K562 (cell line): ENCODE measurements around the gene RAB24. TPM values are rescaled to one million over a fixed set of nuclear protein-coding genes. Genes with fewer than 3 reads are reported as not detected.

Experiments
- CBX3 ChIP-seq, 2 experiments: IDR thresholded peaks; 1 replicate in 1 of 2; 2 replicates in 1 of 2; pipeline ENCODE4 v1.6.1; 2012; ENCODE audit warnings: inconsistent platforms in 2 of 2, low read length in 2 of 2, borderline replicate concordance in 1 of 2, control low read depth in 1 of 2
- CSDE1 ChIP-seq, 2 experiments: fragments of 450-650 bp; IDR thresholded peaks; 2 replicates each; pipeline ENCODE4 v1.6.1; 2016; ENCODE audit warnings: mild to moderate bottlenecking in 1 of 2
- DEAF1 ChIP-seq: fragments of 450-650 bp; formaldehyde crosslinking; IDR thresholded peaks from 2 replicates; pipeline ENCODE4 v1.4.0; 2020; ENCODE audit warnings: mild to moderate bottlenecking, moderate library complexity
- E2F3 ChIP-seq: fragments of 250-450 bp; sonication (Bioruptor Pico); IDR thresholded peaks from 2 replicates; pipeline ENCODE4 v1.4.0; 2020; ENCODE audit warnings: mild to moderate bottlenecking
- ELK3 ChIP-seq: fragments of 450-650 bp; formaldehyde crosslinking; IDR thresholded peaks from 2 replicates; pipeline ENCODE4 v1.4.0; 2020; ENCODE audit warnings: mild to moderate bottlenecking
- GTF2F1 ChIP-seq: IDR thresholded peaks from 2 replicates; pipeline ENCODE4 v1.6.1; 2011; ENCODE audit warnings: low read depth, low read length, improper control_type of control experiment
- HOXB6 ChIP-seq: fragments of 250-450 bp; sonication (Bioruptor Pico); IDR thresholded peaks from 2 replicates; pipeline ENCODE4 v1.5.1; 2022; ENCODE audit warnings: mild to moderate bottlenecking, borderline replicate concordance
- MAFF ChIP-seq: IDR thresholded peaks from 2 replicates; pipeline ENCODE4 v1.6.1; 2012; ENCODE audit warnings: low read length, improper control_type of control experiment
- MAFK ChIP-seq: IDR thresholded peaks from 2 replicates; pipeline ENCODE4 v1.6.1; 2011; ENCODE audit warnings: low read length, improper control_type of control experiment
- MED1 ChIP-seq: sonication (generic); formaldehyde crosslinking; IDR thresholded peaks from 2 replicates; pipeline ENCODE4 v1.8.1; 2023; ENCODE audit warnings: missing genetic modification reagents, borderline replicate concordance
- NCOA4 ChIP-seq: fragments of 450-650 bp; IDR thresholded peaks from 2 replicates; pipeline ENCODE4 v1.6.1; 2018; ENCODE audit warnings: mild to moderate bottlenecking; ENCODE audit not compliant: partially characterized antibody
- NUFIP1 ChIP-seq: fragments of 450-650 bp; IDR thresholded peaks from 2 replicates; pipeline ENCODE4 v1.6.1; 2018; ENCODE audit not compliant: partially characterized antibody
- PRDM10 ChIP-seq: fragments of 450-650 bp; IDR thresholded peaks from 2 replicates; pipeline ENCODE4 v1.6.1; 2018; ENCODE audit not compliant: partially characterized antibody
- RFX7 ChIP-seq: fragments of 250-450 bp; sonication (Bioruptor Pico); IDR thresholded peaks from 2 replicates; pipeline ENCODE4 v1.5.1; 2021; ENCODE audit warnings: mild to moderate bottlenecking
- SOX6 ChIP-seq: fragments of 450-650 bp; IDR thresholded peaks from 2 replicates; pipeline ENCODE4 v1.6.1; 2014; ENCODE audit warnings: mild to moderate bottlenecking
- YY1 ChIP-seq, 3 experiments: IDR thresholded peaks; 2 replicates each; pipeline ENCODE4 v1.6.1; 2011; ENCODE audit warnings: low read length in 2 of 3, mild to moderate bottlenecking in 2 of 3, moderate library complexity in 2 of 3, borderline replicate concordance in 1 of 3, control low read depth in 1 of 3, low read depth in 1 of 3; ENCODE audit not compliant: insufficient read depth in 3 of 3, insufficient replicate concordance in 2 of 3, control insufficient read depth in 1 of 3, insufficient read length in 1 of 3; ENCODE audit errors: extremely low read depth in 1 of 3
- ZNF212 ChIP-seq: fragments of 450-650 bp; formaldehyde crosslinking; IDR thresholded peaks from 2 replicates; pipeline ENCODE4 v1.4.0; 2020; ENCODE audit warnings: mild to moderate bottlenecking
- ZNF277 ChIP-seq: fragments of 250-450 bp; sonication (Bioruptor Pico); IDR thresholded peaks from 2 replicates; pipeline ENCODE4 v1.8.0; 2022; ENCODE audit warnings: inconsistent platforms, mild to moderate bottlenecking, moderate library complexity, borderline replicate concordance
- ZNF586 ChIP-seq: fragments of 450-650 bp; formaldehyde crosslinking; conservative IDR thresholded peaks from 2 replicates; pipeline ENCODE4 v1.4.0; 2020; ENCODE audit warnings: mild to moderate bottlenecking, moderate library complexity
- polyA plus RNA-seq, 8 experiments: library from polyadenylated mRNA; depleted of rRNA in 4 of 8; stranded (reverse) in 5 of 8; unstranded in 3 of 8; fragments of >200 nt; fragmentation: Nextera tagmentation in 2 of 8; fragmentation: Illumina TruSeq in 1 of 8; extraction: Ambion mirVana in 2 of 8; extraction: Trizol in 1 of 8; gene quantifications; 2 replicates each; pipeline versions ENCODE4 v1.2.1 to v1.2.3, GENCODE V29; 2011 to 2014; ENCODE audit warnings: inconsistent platforms in 1 of 8, missing spikeins in 1 of 8
- total RNA-seq, 7 experiments: library from RNA; depleted of rRNA in 6 of 7; stranded (reverse); fragments of >200 nt in 6 of 7; fragmentation: Illumina TruSeq in 2 of 7; extraction: Trizol in 2 of 7; gene quantifications; 2 replicates each; pipeline versions ENCODE4 v1.2.1 to v1.2.3, GENCODE V29; 2011 to 2021; ENCODE audit warnings: low replicate concordance in 1 of 7

Gene RAB24
- total and polyA plus RNA-seq, 9 of the 15 experiments (the other 6 are each of a cell fraction or from before 2014, with no cell fraction given): 13.9 to 107 (median 34.8) TPM

- TF ChIP-seq PRDM10 (no peak), CSDE1 (IDR thresholded peaks at IDR 0.05) (no peak), NCOA4 (no peak), ZNF212 (CRISPR knock-in tag) (no peak), RFX7 (CRISPR knock-in tag) (no peak), CBX3 (IDR thresholded peaks at IDR 0.05; ENCODE audit: borderline replicate concordance in 1 of 2, low read length in 2 of 2) (no peak; a peak in 1 of 3 replicates), DEAF1 (CRISPR knock-in tag) (no peak), GTF2F1 (no peak), ZNF277 (CRISPR knock-in tag) (no peak), MED1 (CRISPR knock-in tag) (no peak), MAFF (no peak), ELK3 (CRISPR knock-in tag) (no peak), HOXB6 (CRISPR knock-in tag) (no peak), ZNF586 (CRISPR knock-in tag) (no peak), NUFIP1 (no peak), MAFK (no peak), E2F3 (no peak), YY1 (IDR thresholded peaks at IDR 0.05; ENCODE audit: borderline replicate concordance in 1 of 3, control insufficient read depth in 1 of 3, extremely low read depth in 1 of 3, insufficient read depth in 3 of 3, insufficient read length in 1 of 3, insufficient replicate concordance in 2 of 3, low read depth in 1 of 3, low read length in 2 of 3) (peak in 1 of 3 experiments; percentile 21), SOX6 (no peak)
Observed at GRCh38 chr5:177312649-177313181, 9.2 kb upstream of the RAB24 start (continued).
